GM13976 (cell line): ENCODE measurements around the gene CAMKMT.

Source experiments
- DNase-seq: peaks from one replicate; pipeline ENCODE4 v3.0.0; 2012; ENCODE audit warnings: low spot score
- CTCF ChIP-seq: IDR thresholded peaks from 2 replicates; pipeline ENCODE4 v1.5.1; 2012; ENCODE audit warnings: borderline replicate concordance, mild to moderate bottlenecking; ENCODE audit not compliant: insufficient read depth; ENCODE audit errors: extremely low read depth, missing control alignments, control extremely low read depth
- in situ Hi-C: fragments of 300-500 bp; cut with MboI; formaldehyde crosslinking; loops from one replicate; pipeline ENCODE4 v1.12.0; 2022; ENCODE audit warnings: low sequenced_read_pairs, mixed read lengths, inconsistent platforms; ENCODE audit not compliant: unreplicated experiment

CAMKMT gene

DNA sequence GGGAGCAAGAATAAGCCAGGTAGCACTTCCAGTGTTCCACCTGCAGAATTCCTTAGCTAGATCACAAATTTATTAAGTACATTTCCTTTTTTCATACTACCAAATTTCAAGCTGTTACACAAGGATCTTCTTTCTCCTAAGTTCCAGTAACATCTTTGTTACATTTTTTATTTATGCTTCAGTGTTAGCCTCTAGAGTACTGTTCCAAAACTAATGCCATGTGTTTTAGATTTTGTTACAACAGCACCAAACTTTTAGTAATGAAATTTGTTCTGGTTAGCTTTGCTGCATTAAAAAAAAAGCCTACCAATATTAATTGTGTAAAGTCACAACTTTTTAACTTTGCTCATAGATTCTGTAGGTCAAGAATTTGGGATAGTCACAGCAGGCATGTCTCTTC, 161.1 kb downstream of the CAMKMT start:
- no peak for TF ChIP-seq CTCF
- no peak for DNase-seq
- in situ Hi-C loops = no loop called here

DNA sequence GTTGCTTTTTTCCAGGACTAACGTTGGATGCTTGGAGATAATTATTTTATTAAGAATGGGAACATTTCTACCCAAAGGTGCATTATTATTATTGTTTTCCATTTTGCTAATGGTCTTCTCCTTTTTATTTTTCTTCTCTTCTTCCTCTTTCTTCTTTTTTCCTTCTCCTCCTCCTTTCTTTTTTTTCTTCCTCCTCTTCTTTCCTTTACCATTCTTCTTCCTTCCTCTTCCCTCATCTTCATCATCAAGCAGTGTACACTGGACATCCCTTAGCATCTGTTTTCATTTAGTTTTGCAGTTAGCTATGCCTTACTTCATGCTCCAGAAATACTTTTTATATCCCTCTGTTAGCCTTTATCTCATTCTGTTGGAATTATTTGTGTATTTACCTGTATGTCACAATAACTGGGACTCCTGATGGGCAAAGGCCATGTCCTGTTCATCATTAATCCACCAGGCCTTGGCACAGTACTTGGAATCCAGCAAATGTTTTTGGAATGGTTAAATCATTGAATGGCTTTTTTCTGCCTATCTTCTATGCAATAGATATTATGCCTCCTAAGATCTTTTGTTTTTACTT, 162.7 kb downstream of the CAMKMT start:
- TF ChIP-seq CTCF = no peak
- DNase-seq = no peak
- in situ Hi-C loops = no loop called here

DNA sequence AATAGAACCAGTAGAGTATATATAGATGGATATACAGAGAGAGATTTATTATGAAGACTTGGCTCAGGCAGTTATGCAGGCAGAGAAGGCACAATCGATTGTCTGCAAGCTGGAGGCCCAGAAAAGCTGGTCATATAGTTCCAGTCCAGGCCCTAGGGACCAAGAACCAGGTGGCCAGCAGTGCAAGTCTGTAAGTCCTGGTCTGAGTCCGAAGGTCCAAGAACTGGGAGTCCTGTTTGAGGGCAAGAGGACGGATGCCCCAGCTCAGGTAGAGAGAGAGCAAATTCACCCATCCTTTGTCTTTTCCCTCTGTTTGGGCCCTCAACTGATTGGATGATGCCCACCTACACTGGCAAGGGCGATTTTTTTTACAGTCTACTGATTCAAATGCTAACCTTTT, 164.6 kb downstream of the CAMKMT start:
- in situ Hi-C loops = no loop called here
- TF ChIP-seq CTCF = no peak
- DNase-seq = no peak

DNA sequence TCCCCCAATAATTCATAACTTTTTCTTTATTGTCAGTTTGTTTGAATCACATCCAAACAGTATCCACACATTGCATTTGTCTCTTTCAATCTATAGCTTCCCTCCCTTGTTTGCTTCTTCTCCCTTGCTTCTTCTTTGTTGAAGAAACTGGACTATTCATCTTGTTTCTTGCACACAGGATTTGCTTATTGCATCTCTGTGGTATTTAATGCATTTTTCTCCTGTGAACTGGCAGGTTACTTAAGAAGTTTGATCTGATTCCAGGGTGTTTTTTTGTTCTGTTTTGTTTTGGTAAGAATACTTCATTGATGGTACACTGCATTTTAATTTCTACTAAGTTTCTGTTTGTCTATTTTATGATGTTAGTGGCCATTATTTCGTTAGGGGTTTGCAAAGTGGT, 166.8 kb downstream of the CAMKMT start:
- DNase-seq = no peak
- in situ Hi-C loops = no loop called here
- no peak for TF ChIP-seq CTCF

DNA sequence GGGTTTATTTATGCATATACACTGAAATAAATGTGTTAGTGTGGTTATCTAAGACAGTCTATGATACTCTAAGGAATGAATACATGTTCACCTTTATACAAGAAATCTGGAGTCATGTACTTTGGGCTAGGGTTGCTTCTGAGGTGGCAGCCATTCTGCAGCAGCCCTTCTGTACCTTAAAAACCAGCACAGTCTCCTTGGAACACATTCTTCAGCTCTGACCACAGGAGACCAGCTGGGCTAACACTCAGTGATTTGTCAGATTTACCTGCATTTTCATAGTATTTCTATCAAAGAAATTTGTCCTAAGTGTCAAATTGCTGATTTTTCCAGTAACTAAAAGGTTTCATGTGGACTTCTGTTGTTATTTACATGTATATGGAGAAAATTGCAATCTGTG, 167.7 kb downstream of the CAMKMT start:
- no peak for TF ChIP-seq CTCF
- no peak for DNase-seq
- in situ Hi-C loops = no loop called here

DNA sequence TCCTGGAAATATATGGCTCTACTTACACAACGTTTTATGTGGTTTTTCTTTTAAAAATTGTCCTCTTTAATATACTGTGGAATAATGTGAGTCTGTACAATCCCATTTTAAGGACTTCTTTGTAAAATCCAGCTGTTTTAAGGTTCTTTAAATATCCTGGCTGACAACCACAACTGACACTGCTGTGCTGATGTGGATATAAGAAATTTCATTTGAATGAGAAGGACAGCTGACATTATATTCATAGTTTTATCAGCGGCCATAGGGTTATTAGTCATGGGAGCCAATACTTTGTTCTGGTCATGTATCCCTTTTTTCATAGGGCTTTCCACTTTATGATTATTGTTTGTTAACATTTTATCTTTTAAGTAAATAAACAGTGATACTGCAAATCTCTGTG, 169.5 kb downstream of the CAMKMT start:
- DNase-seq = no peak
- in situ Hi-C loops = no loop called here
- TF ChIP-seq CTCF = no peak

DNA sequence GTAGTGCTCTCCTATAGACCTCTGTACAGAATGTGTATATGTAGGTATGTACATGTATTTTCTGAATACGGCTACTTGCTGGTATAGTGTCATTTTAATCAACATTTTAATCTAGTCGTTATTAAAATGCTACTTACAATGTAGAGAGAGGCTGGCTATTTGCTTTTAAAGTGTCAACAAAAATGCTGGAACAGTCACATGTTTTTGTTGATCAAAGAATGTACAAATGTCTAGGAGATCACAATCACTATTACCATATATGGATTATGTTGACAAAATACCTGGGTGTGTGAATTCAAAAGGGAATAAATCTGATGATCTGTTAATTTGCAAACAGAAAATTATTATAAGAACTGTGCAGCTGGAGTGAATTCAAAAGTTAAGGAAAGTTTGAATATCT, 170.3 kb downstream of the CAMKMT start:
- in situ Hi-C loops = no loop called here
- TF ChIP-seq CTCF = no peak
- DNase-seq = no peak
